ENCODE measurements around the gene CD86.
"Not testable (repeated sequence)": the region's sequence is repeated elsewhere in the genome, so short reads cannot be mapped to it uniquely, and the experiment has no call there.

The CD86 gene

DNA sequence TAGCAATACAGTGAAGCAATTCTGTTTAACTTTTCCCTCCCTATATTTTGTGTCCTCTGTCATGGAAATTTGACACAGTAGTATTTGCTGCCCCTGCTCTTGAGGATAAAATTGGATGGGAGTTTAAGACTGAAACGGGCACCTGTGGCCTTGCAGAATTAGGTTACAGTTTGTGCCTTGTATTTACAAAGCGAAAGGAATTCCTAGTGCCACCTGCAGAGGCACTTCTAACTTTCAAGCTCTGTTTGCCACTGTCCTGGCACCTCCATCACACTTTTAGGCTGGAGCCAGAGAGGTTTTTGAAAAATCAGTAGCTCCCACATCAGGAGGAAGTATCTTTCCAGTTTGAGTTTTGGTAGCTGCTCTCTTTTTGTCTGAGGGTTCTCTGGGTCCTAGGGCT is 39.5 kb downstream of the CD86 start:
- no peak for DNase-seq

- no peak for DNase-seq
Measured at GRCh38 chr3:122097141-122097540, 42.0 kb downstream of the CD86 start.

DNA sequence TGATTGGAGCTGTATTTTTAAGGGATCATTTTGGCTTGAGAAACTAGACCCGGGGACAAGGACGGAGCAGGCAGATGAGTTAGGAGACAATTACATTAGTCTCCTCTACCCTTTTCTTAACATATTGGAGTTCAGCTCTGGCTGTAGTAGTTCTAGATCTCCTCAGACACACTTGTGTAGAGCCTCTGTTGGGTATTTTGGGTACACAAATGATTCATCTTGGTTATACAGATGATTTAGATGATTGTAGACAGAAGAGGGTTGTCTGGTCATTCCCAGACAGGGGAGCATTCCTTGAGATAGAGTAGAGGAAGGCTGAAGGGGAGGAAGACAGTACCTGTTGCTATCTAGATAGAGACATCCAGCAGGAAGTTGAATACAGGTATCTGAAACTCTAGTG is 43.4 kb downstream of the CD86 start:
- no peak for DNase-seq

DNA sequence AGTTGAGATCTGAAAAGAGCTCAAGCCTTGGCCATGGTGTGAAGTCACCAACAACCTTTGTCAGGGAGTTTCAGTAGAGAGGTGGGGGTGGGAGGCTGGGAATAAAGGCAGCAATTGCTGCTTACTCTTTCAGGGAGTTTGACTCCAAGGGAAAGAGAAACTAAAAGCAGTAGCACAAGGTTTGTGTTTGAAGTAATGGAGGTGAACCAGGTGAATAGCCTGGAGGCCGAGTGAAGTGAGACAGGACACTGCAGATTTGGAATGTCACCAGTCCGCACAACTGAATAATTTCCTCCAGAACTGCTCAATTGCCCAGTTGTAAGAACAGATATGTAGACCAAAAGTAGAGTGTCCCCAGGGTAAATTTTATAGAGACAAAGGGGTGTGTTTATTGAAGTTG is 44.1 kb downstream of the CD86 start:
- DNase-seq = no peak

- DNase-seq = no peak
Measured at GRCh38 chr3:122100083-122100482, 44.9 kb downstream of the CD86 start.

DNA sequence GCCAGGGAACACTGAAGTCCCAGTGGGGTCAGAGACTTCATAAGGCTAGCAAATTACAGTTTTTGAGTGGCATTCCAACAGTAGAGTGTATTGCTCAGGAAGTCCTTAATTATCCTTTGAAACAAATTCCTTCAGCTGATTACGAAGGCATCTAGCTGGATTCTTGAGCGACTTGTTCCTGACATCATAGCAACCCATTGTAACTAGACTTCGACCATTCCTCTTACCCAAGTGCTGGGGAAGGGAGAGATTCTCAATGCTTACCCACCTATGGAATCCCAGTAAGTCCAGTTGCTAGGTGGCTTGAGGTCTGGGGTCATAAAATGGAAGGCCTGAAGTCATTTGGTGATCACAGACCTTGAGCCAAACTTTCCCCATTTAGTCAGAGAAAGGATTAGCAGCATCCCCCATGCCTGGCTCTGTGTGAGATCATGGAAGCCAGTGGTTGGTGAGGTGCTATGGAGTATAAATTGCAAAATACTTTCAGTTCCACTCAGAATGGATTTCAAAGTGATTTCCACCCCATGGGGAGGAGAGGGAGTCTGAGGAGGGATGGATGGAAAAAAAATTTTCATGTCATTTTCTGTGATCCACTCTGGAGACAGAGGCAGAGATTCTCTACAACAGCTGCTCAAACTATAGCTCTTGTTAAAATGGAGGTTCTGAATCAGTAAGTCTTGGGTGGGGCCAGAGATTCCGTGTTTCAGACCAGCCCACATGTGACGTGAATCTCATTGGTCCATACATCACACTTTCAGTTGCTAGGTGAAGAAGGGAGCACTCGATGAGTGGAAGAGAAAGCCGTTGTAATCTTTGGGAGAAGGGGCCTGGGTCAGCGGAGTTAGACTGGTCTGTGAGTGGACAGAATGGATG is 45.7 kb downstream of the CD86 start:
- no peak for DNase-seq

DNA sequence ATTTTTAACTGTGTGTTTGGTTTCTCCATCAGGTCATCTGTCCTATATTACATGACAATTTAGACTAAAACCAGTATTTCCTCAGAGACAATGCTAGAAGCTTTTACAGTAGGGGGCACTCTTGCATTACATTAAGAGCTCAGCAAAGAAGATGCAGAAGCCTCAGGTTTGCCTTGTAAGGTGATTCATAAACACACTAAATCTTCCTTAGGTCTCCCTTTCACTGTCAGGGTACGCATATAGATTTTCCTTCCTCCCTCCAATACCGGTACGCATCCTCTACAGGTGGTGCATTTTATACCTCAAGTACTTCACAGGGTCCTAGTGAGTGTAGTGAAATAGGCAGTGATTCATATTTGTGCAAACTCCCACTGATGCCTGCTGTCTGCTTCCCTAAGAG is 46.5 kb downstream of the CD86 start:
- peak; percentile 71 for DNase-seq

DNA sequence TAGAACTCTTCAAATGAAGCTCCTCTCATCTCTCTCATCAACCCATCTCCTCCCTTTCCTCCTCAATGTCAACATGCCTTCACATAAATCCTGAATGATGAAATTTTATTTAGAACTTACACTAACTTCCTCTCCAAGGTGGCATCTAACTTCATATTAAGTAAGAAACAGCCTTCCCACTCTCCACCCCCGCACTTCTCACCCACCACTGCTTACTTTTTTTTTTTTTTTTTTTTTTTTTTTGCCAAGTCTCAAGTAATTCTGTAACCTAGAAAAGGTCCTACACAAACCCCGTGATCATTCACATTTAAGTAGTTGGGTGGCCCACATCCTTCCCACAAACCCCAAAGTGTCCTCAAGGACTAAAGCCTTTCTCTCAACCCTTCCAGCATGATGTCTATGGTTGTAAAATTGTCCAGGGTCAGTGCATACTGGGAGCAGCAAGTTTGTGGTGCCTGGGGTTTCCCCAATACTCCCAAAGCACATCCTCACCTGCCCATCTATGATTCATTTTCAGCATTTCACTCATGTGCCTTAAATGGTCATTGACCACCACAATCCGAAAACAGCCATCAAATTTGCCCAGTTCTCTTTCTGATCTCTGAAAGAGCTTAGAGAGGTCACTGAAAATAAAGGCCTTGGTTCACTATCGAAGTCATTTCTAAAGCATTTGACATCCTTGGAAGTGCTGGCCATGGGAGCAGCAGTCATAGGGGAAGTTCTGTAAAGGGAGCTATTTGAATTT is 47.2 kb downstream of the CD86 start:
- DNase-seq = no peak

GRCh38 chr3:122103821-122104514 is 48.8 kb downstream of the CD86 start:
- no peak for DNase-seq

DNA sequence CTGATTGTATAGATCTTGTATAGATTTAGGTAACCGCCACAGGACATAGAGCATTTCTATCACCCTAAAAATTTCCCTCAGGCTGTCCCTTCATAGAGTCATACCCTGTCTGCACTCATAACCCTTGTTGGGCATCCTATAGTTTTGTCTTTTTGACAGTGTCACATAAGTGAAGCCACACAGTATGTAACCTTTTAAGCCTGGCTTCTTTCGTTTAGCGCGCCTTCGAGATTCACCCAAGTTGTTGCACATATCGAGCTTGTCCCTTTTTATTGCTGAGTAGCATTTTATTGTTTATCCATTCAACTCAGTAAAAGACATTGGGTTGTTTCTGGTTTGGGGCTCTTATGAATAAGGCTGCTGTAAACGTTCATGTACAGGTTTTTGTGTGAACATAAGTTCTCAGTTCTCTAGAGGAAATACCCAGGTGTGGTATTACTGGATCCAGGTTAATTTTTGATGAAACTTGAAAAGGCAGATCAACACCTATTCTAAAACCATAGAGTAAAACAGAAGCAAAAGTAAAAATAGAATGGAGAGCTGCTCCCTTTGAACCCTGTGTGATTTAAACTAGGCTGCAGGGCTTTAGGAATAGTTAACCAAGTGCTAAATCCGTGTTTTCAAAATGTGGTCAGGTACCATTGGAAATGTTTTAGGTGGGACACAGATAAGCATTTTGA is 49.5 kb downstream of the CD86 start:
- no peak for DNase-seq

- DNase-seq = peak; percentile 78
Measured at GRCh38 chr3:122105626-122106025, 50.5 kb downstream of the CD86 start.

GRCh38 chr3:122107171-122107570 is 52.0 kb downstream of the CD86 start:
- DNase-seq = no peak

- DNase-seq = no peak
Measured at GRCh38 chr3:122111974-122112373, 56.8 kb downstream of the CD86 start.

GRCh38 chr3:122112754-122113153 is 57.6 kb downstream of the CD86 start:
- DNase-seq = no peak

DNA sequence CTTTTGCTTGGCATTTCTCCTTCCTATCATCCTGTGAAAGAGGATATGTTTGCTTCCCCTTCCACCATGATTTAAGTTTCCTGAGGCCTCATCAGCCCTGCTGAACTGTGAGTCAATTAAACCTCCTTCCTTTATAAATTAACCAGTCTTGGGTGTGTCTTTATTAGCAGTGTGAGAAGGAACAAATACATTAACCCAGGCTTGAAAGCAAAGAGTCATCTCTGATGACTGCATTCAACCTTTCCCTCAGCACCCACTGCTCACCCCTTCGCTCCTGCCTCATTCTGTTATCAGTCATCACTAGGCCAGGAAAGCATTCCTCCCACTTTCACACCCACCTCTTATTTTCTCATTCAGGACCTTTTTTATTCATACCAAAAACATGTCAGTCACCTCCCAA is 68.7 kb downstream of the CD86 start:
- no peak for DNase-seq

- DNase-seq = no peak
Measured at GRCh38 chr3:122132949-122133540, 77.9 kb downstream of the CD86 start.

- no peak for DNase-seq
Measured at GRCh38 chr3:122146466-122146865, 91.3 kb downstream of the CD86 start.

- no peak for DNase-seq
Measured at GRCh38 chr3:122148941-122149627, 93.9 kb downstream of the CD86 start.

DNA sequence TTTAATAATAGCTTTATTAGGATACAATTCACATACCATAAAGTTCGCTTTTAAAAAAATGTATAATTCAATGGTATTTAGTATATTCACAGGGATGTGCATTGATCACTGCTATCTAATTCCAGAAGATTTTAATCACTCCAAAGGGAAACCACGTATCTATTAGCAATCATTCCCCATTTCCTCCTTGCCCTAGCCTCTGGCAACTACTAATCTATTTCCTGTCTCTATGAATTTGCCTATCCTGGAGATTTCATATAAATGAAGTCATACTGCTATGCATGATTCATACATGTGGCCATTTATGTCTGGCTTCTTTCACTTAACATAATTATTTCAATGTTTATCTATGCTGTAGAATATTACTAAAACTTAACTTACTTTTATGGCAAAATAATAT is 96.3 kb downstream of the CD86 start:
- DNase-seq = no peak

DNA sequence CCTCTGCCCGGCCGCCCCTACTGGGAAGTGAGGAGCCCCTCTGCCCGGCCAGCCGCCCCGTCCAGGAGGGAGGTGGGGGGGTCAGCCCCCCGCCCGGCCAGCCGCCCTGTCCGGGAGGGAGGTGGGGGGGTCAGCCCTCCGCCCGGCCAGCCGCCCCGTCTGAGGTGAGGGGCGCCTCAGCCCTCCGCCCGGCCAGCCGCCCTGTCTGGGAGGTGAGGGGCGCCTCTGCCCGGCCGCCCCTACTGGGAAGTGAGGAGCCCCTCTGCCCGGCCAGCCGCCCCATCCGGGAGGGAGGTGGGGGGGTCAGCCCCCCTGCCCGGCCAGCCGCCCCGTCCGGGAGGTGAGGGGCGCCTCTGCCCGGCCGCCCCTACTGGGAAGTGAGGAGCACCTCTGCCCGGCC is 109.8 kb downstream of the CD86 start:
- DNase-seq = not testable (repeated sequence)

GRCh38 chr3:122167630-122168029 is 112.5 kb downstream of the CD86 start:
- no peak for DNase-seq

DNA sequence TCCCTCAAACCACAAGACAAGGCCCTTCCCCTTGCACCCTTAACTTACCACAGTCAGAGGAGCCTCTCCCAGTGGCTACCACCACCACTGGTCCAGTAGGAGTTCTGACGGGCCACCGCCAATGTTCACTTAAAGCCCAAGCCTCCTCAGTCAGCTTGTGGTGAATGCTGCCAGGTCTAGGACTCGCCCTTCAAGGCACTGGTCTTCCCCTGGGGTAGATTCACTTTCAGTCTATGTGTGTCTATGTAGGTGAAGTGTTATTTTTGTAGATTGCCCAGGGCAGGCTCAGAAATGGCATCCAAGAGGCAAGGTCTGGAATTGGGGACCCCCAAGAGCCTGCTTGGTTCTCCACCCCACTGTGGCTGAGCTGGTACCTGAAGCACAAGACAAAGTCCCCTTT is 112.9 kb downstream of the CD86 start:
- DNase-seq = no peak

Data from NCI-H187 treated with DMSO at 0.1 percent for 48 hours (cell line).